Effector memory CD8-positive, alpha-beta T cell (primary cell): ENCODE data around the gene BCCIP.

ENCODE experiments used
- ATAC-seq: fragments of 150-1000 bp; cut with Tn5 transposase; replicated peaks from 2 replicates; pipeline ENCODE4 v1.10.0; 2021; ENCODE audit warnings: mild to moderate bottlenecking, moderate library complexity
- DNase-seq, 3 experiments: peaks; one replicate each; pipeline ENCODE4 v3.0.0; 2021
- H3K27ac Mint-ChIP-seq, 2 donors: one replicate each; pipeline ENCODE4 v1.8.0; 2022; ENCODE audit warnings: mild to moderate bottlenecking in 2 of 2, mixed read lengths in 2 of 2, moderate library complexity in 2 of 2
- H3K27me3 Mint-ChIP-seq, 2 donors: one replicate each; pipeline ENCODE4 v1.8.0; 2022; ENCODE audit warnings: mixed read lengths in 2 of 2
- H3K36me3 Mint-ChIP-seq: one replicate; pipeline ENCODE4 v1.8.0; 2022; ENCODE audit warnings: mild to moderate bottlenecking, moderate library complexity, mixed read lengths; ENCODE audit not compliant: insufficient read depth
- H3K4me1 Mint-ChIP-seq, 2 donors: one replicate each; pipeline ENCODE4 v1.8.0; 2022; ENCODE audit warnings: low read depth in 2 of 2, mixed read lengths in 2 of 2
- H3K4me3 Mint-ChIP-seq, 2 donors: one replicate each; pipeline ENCODE4 v1.8.0; 2022; ENCODE audit warnings: mild to moderate bottlenecking in 2 of 2, mixed read lengths in 2 of 2, moderate library complexity in 2 of 2
- H3K9me3 Mint-ChIP-seq, 2 donors: one replicate each; pipeline ENCODE4 v1.8.0; 2022; ENCODE audit warnings: mixed read lengths in 2 of 2

Gene BCCIP

GRCh38 chr10:125866421-125867029, 43.2 kb downstream of the BCCIP start:
- H3K27ac Mint-ChIP-seq, result no peak overlapping the region
- DNase-seq, result no peak

GRCh38 chr10:125868372-125868975, 45.1 kb downstream of the BCCIP start:
- peak in 1 of 3 experiments; percentile 2 for DNase-seq
- Mint-ChIP-seq H3K4me1 (no peaks in the 10 kb centered on the region), H3K9me3 (no peaks in the 10 kb centered on the region), H3K36me3 (peaks cover 4% of the 10 kb centered on the region), H3K27ac (no peak overlapping the region), H3K27me3 (peaks cover 0 to 5% of the 10 kb centered on the region in 2 donors), H3K4me3 (no peak overlapping the region)
- ATAC-seq, result no peak

More at GRCh38 chr10:125866421-125867029, 43.2 kb downstream of the BCCIP start:
- Mint-ChIP-seq H3K36me3 (peaks cover 4% of the 10 kb centered on the region), H3K9me3 (no peaks in the 10 kb centered on the region), H3K4me1 (no peaks in the 10 kb centered on the region), H3K27me3 (peaks cover 0 to 5% of the 10 kb centered on the region in 2 donors), H3K4me3 (no peak overlapping the region)
- ATAC-seq, result no peak

- ATAC-seq, result no peak
- Mint-ChIP-seq H3K4me1 (no peaks in the 10 kb centered on the region), H3K36me3 (no peaks in the 10 kb centered on the region), H3K27ac (no peak overlapping the region), H3K27me3 (peaks cover 0 to under 1% of the 10 kb centered on the region in 2 donors), H3K4me3 (no peak overlapping the region), H3K9me3 (no peaks in the 10 kb centered on the region)
- DNase-seq, result no peak
Measured at GRCh38 chr10:125871338-125871737, 48.0 kb downstream of the BCCIP start.

- ATAC-seq (no peak), DNase-seq (no peak)
- Mint-ChIP-seq H3K9me3 (no peaks in the 10 kb centered on the region), H3K27ac (no peak overlapping the region), H3K4me3 (no peak overlapping the region), H3K4me1 (no peaks in the 10 kb centered on the region), H3K27me3 (peaks cover 0 to 14% of the 10 kb centered on the region in 2 donors), H3K36me3 (no peaks in the 10 kb centered on the region)
Measured at GRCh38 chr10:125878957-125879835, 55.9 kb downstream of the BCCIP start.

- H3K27ac Mint-ChIP-seq, result no peak overlapping the region
- no peaks in the 10 kb centered on the region for H3K4me1 Mint-ChIP-seq
- H3K4me3 Mint-ChIP-seq, result no peak overlapping the region
- no peaks in the 10 kb centered on the region for H3K36me3 Mint-ChIP-seq
- ATAC-seq (no peak), DNase-seq (no peak)
- peaks cover 0 to 14% of the 10 kb centered on the region in 2 donors for H3K27me3 Mint-ChIP-seq
- H3K9me3 Mint-ChIP-seq, result no peaks in the 10 kb centered on the region
Measured at GRCh38 chr10:125880719-125881118, 57.4 kb downstream of the BCCIP start.

- H3K4me1 Mint-ChIP-seq, result no peaks in the 10 kb centered on the region
- H3K36me3 Mint-ChIP-seq, result no peaks in the 10 kb centered on the region
- no peak within 1 kb of the TSS for H3K4me3 Mint-ChIP-seq
- H3K27ac Mint-ChIP-seq, result no peak within 1 kb of the TSS
- peaks cover 0 to 14% of the 10 kb centered on the region in 2 donors for H3K27me3 Mint-ChIP-seq
- no peak for DNase-seq
- no peak for ATAC-seq
- no peaks in the 10 kb centered on the region for H3K9me3 Mint-ChIP-seq
Measured at GRCh38 chr10:125881192-125881591, 57.8 kb downstream of the BCCIP start, which contains the start of gene DHX32. TSS of gene DHX32 (minus strand) at chr10:125881292. CDS start at chr10:125880824, 468 bp downstream.

GRCh38 chr10:125882596-125882995, 59.2 kb downstream of the BCCIP start:
- DNase-seq (no peak), ATAC-seq (no peak)
- H3K27ac Mint-ChIP-seq, result no peak overlapping the region
- no peaks in the 10 kb centered on the region for H3K9me3 Mint-ChIP-seq
- no peaks in the 10 kb centered on the region for H3K4me1 Mint-ChIP-seq
- H3K4me3 Mint-ChIP-seq, result no peak overlapping the region
- no peaks in the 10 kb centered on the region for H3K36me3 Mint-ChIP-seq
- H3K27me3 Mint-ChIP-seq, result peaks cover 0 to 14% of the 10 kb centered on the region in 2 donors

GRCh38 chr10:125883211-125883610, 59.9 kb downstream of the BCCIP start:
- H3K27me3 Mint-ChIP-seq, result peaks cover 0 to 14% of the 10 kb centered on the region in 2 donors
- H3K4me1 Mint-ChIP-seq, result no peaks in the 10 kb centered on the region
- ATAC-seq (no peak), DNase-seq (no peak)
- H3K4me3 Mint-ChIP-seq, result no peak overlapping the region
- no peaks in the 10 kb centered on the region for H3K9me3 Mint-ChIP-seq
- no peak overlapping the region for H3K27ac Mint-ChIP-seq
- no peaks in the 10 kb centered on the region for H3K36me3 Mint-ChIP-seq
